ENCODE measurements around the gene SH3PXD2B.

DNA sequence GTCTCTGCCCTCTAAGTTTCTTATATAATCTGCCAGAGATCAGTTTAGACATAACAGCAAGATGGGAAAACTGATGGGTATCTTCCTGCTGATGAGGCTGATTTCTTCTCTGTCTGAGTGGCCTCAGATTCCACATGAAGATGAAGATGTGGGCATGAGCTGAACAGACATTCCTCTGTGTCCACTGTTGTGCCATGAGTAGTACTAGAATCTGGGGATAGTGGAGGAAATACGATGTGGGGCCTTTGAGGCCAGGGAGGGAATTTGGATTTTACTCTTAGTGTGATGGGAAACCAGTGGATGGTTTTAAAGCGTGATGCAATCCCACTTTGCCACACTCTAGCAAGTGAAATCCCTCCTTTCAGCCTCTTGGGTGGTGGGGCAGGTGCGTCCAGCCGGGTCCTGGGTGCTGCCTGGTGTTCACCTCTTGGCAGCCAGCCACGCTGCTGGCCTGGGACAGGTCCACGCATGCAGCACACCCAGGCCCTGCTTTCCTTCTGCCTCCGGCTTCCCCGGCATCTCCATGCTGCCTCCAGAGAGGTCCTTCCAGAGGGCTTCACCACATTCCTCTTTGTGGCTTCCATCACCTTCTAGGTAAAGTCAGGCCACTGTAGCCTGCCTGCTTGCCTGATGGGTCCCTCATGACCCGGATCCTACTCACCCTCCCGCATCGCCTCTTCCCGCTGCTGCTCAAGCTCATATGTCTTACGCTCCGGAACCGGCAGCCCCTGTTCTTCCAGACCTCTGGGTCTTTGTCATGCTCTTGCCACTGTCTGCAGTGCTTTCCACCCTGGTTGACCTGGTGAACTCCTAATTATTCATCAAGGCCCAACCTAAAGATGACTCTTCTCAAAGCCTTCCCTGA lies 28.1 kb upstream of the SH3PXD2B start:
- TF ChIP-seq, protein P1, sequence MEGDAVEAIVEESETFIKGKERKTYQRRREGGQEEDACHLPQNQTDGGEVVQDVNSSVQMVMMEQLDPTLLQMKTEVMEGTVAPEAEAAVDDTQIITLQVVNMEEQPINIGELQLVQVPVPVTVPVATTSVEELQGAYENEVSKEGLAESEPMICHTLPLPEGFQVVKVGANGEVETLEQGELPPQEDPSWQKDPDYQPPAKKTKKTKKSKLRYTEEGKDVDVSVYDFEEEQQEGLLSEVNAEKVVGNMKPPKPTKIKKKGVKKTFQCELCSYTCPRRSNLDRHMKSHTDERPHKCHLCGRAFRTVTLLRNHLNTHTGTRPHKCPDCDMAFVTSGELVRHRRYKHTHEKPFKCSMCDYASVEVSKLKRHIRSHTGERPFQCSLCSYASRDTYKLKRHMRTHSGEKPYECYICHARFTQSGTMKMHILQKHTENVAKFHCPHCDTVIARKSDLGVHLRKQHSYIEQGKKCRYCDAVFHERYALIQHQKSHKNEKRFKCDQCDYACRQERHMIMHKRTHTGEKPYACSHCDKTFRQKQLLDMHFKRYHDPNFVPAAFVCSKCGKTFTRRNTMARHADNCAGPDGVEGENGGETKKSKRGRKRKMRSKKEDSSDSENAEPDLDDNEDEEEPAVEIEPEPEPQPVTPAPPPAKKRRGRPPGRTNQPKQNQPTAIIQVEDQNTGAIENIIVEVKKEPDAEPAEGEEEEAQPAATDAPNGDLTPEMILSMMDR (IDR thresholded peaks at IDR 0.05): no peak
- no peak for TF ChIP-seq POLR2A (IDR thresholded peaks at IDR 0.05)

All from thyroid gland (tissue), 4 donors.